Common myeloid progenitor, CD34-positive (primary cell): ENCODE data around the gene THG1L.
A peak's percentile ranks its signal among the peaks of the same experiment; 100 is the strongest.
"Not testable (repeated sequence)": the region's sequence is repeated elsewhere in the genome, so short reads cannot be mapped to it uniquely, and the experiment has no call there.

Source experiments
- CTCF ChIA-PET: fragments of 350-600 bp; sonication (Branson Sonifier 250); formaldehyde crosslinking; loops from one replicate; lab custom pipeline; 2021; ENCODE audit warnings: antibody characterized with exemption; lab: Charles Lee
- POLR2A ChIA-PET: fragments of 350-600 bp; sonication (Branson Sonifier 250); formaldehyde crosslinking; loops from one replicate; lab custom pipeline; 2021; ENCODE audit warnings: antibody characterized with exemption; lab: Charles Lee
- DNase-seq, 3 donors: peaks; one replicate each; pipeline versions ENCODE4 v3.0.0 to v3.0.0-alpha.2; 2013
- H3K27ac ChIP-seq, 2 experiments: 1 replicate in 1 of 2; 2 replicates in 1 of 2; pipeline ENCODE4 v1.7.0; 2013; ENCODE audit warnings: inconsistent platforms in 2 of 2, low read length in 2 of 2, mild to moderate bottlenecking in 2 of 2, low read depth in 1 of 2, moderate library complexity in 1 of 2; ENCODE audit not compliant: severe bottlenecking in 2 of 2, insufficient read depth in 1 of 2, poor library complexity in 1 of 2
- H3K27me3 ChIP-seq, 5 experiments: replicated peaks in 2 of 5; 1 replicate in 3 of 5; 2 replicates in 2 of 5; pipeline versions ENCODE4 v1.6.1 to v1.7.0; 2013; ENCODE audit warnings: low read length in 4 of 5, mild to moderate bottlenecking in 2 of 5, moderate library complexity in 2 of 5, inconsistent platforms in 1 of 5; ENCODE audit not compliant: insufficient read depth in 5 of 5, control insufficient read depth in 4 of 5
- H3K36me3 ChIP-seq, 4 experiments: 1 replicate in 2 of 4; 2 replicates in 2 of 4; pipeline versions ENCODE4 v1.6.1 to v1.7.0; 2013; ENCODE audit warnings: low read length in 3 of 4, control low read depth in 1 of 4, mild to moderate bottlenecking in 1 of 4; ENCODE audit not compliant: control insufficient read depth in 4 of 4, insufficient read depth in 4 of 4
- H3K4me1 ChIP-seq, 4 experiments: 1 replicate in 3 of 4; 2 replicates in 1 of 4; pipeline versions ENCODE4 v1.6.1 to v1.7.1; 2013; ENCODE audit warnings: low read length in 3 of 4, mild to moderate bottlenecking in 3 of 4, control low read depth in 1 of 4, inconsistent platforms in 1 of 4, moderate library complexity in 1 of 4; ENCODE audit not compliant: control insufficient read depth in 4 of 4, insufficient read depth in 4 of 4; ENCODE audit errors: control extremely low read depth in 1 of 4
- H3K4me3 ChIP-seq, 7 experiments: 1 replicate in 4 of 7; 2 replicates in 3 of 7; pipeline versions ENCODE4 v1.5.1 to v1.7.0; 2013; ENCODE audit warnings: mild to moderate bottlenecking in 7 of 7, low read length in 6 of 7, moderate library complexity in 6 of 7, inconsistent platforms in 2 of 7, low read depth in 2 of 7, control low read depth in 1 of 7; ENCODE audit not compliant: insufficient read depth in 4 of 7, control insufficient read depth in 1 of 7; ENCODE audit errors: extremely low read depth in 1 of 7
- H3K9me3 ChIP-seq, 5 experiments: 1 replicate in 4 of 5; 2 replicates in 1 of 5; pipeline versions ENCODE4 v1.6.1 to v1.7.1; 2013; ENCODE audit warnings: low read length in 4 of 5, mild to moderate bottlenecking in 2 of 5, inconsistent platforms in 1 of 5, low read depth in 1 of 5, moderate library complexity in 1 of 5; ENCODE audit not compliant: control insufficient read depth in 4 of 5, insufficient read depth in 2 of 5; ENCODE audit errors: control extremely low read depth in 1 of 5
- WGBS: methylation state at CpG from one replicate; pipeline ENCODE4 v1.1.5; 2013; ENCODE audit not compliant: insufficient coverage; 5-methylcytosine and 5-hydroxymethylcytosine counted together

THG1L gene

DNA sequence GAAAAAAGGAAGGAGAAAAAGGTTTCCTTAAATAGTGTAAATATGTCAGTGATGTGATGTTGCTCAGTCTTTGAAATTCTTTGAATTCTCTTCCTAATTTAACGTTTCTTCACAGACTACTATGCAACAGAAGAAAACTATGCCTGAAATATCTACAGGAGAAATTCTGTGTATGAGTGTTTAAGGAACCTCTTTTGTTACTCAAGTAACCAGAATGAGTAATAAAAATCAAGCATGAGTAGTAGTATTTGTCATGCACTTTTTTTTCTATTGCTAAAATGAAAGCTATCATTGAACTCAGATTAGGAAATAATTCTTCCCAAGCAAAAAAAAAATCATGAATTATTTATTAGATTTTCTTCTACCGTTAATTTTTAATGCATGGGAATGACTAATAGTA lies 20.3 kb upstream of the THG1L start:
- H3K9me3 ChIP-seq = no peaks in the 10 kb centered on the region
- ChIA-PET CTCF (interaction anchor here (1.0 kb wide), 1 partner anchor 20 kb away, joined by 3 read pairs; the partner anchor contains the start of gene THG1L), POLR2A (no interaction called here)
- H3K4me3 ChIP-seq = no peak overlapping the region
- WGBS = no CpG with 5 or more reads among the region's 2 CpGs
- no peaks in the 10 kb centered on the region for H3K4me1 ChIP-seq
- H3K36me3 ChIP-seq = no peaks in the 10 kb centered on the region
- H3K27me3 ChIP-seq = no peaks in the 10 kb centered on the region
- H3K27ac ChIP-seq = no peak overlapping the region
- no peak for DNase-seq

DNA sequence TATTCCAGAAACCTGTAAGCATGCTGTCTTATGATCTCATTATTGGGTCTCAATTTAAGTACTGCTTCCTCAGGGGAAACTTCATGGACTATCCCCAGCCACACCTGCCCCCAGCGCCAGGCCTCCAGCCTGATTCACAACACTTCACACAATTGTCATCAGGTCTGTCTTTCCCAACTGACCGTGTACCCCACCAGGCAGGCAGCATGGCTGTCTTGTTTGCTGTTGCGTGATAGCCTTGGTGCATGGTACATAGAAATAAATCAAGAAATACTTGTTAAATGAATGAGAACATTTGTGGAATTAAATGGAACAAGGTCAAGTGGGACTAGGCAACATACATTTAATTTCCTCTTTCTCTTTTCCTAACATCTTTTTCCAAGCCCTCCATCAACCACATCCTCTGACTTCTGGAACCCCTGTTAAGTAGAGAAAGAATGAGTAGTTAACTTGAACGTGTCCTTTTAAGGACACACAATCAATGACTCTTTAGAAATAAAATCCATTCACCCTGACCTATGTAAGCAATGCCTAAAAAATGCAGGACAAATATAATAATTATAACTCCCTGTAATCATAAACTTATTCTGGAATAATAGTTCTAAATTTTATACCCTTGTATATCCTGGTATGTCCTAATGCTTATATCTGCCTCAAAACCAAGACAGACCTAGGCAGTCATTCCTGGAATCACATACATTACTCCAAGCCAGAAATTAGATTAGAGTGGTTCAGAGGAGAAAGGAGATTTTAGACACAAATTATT lies 17.2 kb upstream of the THG1L start:
- H3K4me3 ChIP-seq = no peak overlapping the region
- H3K27ac ChIP-seq = no peak overlapping the region
- no peaks in the 10 kb centered on the region for H3K9me3 ChIP-seq
- no peaks in the 10 kb centered on the region for H3K36me3 ChIP-seq
- DNase-seq = no peak
- peaks cover 0 to 9% (median 8%) of the 10 kb centered on the region in 4 experiments for H3K4me1 ChIP-seq
- CTCF ChIA-PET = no interaction called here
- no peaks in the 10 kb centered on the region for H3K27me3 ChIP-seq
- WGBS = 94% methylated on average over 3 of the region's 4 CpGs
- POLR2A ChIA-PET = no interaction called here

DNA sequence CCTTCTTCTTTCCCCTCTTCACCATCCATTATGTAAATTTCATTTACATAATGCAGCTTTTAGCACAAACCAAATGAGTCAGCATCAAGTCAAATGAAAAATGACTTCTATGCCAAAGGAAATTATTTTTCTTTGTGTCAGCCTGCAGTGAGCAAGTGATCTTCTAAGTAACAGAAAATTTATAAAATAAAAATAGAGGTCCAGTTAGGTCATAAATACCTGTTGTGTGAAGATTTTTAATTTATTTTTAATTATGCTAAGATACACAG lies 16.7 kb upstream of the THG1L start:
- ChIA-PET CTCF (no interaction called here), POLR2A (no interaction called here)
- H3K9me3 ChIP-seq = no peaks in the 10 kb centered on the region

DNA sequence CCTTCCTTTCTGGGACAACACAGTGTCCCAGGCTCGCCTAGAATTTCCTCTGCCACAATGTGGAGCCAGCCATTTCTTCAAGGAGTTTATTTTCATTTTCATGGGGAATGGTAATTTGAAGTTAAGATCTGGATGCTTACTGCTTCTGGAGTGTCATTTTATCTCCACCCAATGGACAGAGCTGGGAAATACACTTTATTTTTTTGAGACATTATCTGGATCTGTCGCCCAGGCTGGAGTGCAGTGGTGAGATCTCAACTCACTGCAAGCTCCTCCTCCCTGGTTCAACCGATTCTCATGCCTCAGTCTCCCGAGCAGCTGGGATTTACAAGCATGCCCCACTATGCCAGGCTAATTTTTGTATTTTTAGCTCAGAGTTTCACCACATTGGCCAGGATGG lies 12.7 kb upstream of the THG1L start:
- Histone ChIP-seq H3K4me1 (peaks cover 0 to 9% (median 8%) of the 10 kb centered on the region in 4 experiments), H3K9me3 (no peaks in the 10 kb centered on the region), H3K36me3 (no peaks in the 10 kb centered on the region), H3K4me3 (no peak overlapping the region), H3K27ac (no peak overlapping the region), H3K27me3 (no peaks in the 10 kb centered on the region)
- WGBS = 0% methylated on average over 3 of the region's 4 CpGs
- peak; percentile 46 to 64 (median 61) for DNase-seq
- ChIA-PET POLR2A (interaction anchor here (1.0 kb wide), 1 partner anchor 29 kb away, joined by 3 read pairs; no protein-coding TSS in a partner anchor), CTCF (interaction anchor here (0.9 to 5.9 kb wide), 16 partner anchors 9 to 394 kb away, joined by 3 to 27 read pairs (median 4); partner anchors contain the start of genes LSM11 and THG1L)

More for the DNA sequence above, 16.7 kb upstream of the THG1L start:
- Histone ChIP-seq H3K36me3 (no peaks in the 10 kb centered on the region), H3K27ac (no peak overlapping the region), H3K4me1 (peaks cover 0 to 9% (median 8%) of the 10 kb centered on the region in 4 experiments), H3K27me3 (no peaks in the 10 kb centered on the region), H3K4me3 (no peak overlapping the region)
- no peak for DNase-seq

DNA sequence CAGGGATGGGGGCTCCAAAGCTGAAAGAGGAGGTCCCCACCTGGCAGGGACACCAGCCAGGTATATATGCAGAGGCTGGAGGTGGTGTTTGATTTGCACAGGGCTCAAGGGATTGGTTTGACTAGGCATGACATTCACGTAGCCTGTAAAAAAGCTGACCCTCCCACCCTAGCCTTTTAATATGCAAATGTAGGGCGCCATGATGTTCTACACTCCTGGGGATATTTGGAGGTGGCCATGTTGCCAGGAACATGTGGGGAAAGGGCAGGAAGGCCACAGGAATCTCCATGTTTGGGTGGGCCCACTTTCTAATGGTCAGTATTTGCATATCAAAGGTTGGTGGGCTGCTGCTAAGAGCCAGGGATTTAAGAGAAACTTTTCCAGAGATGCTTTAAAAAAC lies 12.0 kb upstream of the THG1L start:
- no peaks in the 10 kb centered on the region for H3K36me3 ChIP-seq
- H3K9me3 ChIP-seq = no peaks in the 10 kb centered on the region
- H3K4me1 ChIP-seq = peaks cover 0 to 9% (median 8%) of the 10 kb centered on the region in 4 experiments
- WGBS = 100% methylated on average over 1 of the region's 2 CpGs
- no peak for DNase-seq
- no peak overlapping the region for H3K4me3 ChIP-seq
- no peak overlapping the region for H3K27ac ChIP-seq
- no peaks in the 10 kb centered on the region for H3K27me3 ChIP-seq
- ChIA-PET CTCF (interaction anchor here (0.9 to 5.9 kb wide), 13 partner anchors 9 to 395 kb away, joined by 3 to 27 read pairs (median 4); partner anchors contain the start of genes LSM11 and THG1L), POLR2A (no interaction called here)

DNA sequence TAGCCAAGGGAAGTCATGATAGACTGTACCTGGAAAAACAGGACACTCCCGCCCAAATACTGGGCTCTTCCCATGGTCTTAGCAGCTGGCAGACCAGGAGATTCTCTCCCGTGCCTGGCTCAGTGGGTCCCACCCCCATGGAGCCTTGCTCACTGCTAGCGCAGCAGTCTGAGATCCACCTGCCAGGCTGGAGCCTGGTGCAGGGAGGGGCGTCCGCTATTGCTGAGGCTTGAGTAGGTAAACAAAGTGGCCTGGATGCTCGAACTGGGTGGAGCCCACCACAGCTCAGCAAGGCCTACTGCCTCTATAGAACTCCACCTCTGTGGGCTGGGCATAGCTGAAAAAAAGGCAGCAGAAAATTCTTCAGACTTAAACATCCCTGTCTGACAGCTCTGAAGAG lies 10.1 kb upstream of the THG1L start:
- ChIA-PET POLR2A (no interaction called here), CTCF (interaction anchor here (1.3 to 5.9 kb wide), 2 partner anchors 20 to 53 kb away, joined by 3 to 27 read pairs; no protein-coding TSS in a partner anchor)
- 96% methylated on average over 6 of the region's 6 CpGs for WGBS

DNA sequence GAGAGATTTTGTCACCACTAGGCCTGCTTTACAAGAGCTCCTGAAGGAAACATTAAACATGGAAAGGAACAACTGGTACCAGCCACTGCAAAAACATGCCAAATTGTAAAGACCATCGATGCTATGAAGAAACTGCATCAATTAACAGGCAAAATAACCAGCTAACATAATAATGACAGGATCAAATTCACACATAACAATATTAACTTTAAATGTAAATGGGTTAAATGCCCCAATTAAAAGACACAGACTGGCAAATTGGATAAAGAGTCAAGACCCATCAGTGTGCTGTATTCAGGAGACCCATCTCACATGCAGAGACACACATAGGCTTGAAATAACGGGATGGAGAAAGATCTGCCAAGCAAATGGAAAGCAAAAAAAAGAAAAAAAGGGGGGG lies 8.3 kb upstream of the THG1L start:
- CTCF ChIA-PET = interaction anchor here (0.9 kb wide), 1 partner anchor 20 kb away, joined by 3 read pairs; no protein-coding TSS in a partner anchor
- 80% methylated on average over 1 of the region's 2 CpGs for WGBS
- H3K36me3 ChIP-seq, H3K27ac ChIP-seq, DNase-seq, H3K27me3 ChIP-seq, H3K4me1 ChIP-seq, H3K4me3 ChIP-seq, POLR2A ChIA-PET, H3K9me3 ChIP-seq: not testable (repeated sequence)

More for the DNA sequence above, 10.1 kb upstream of the THG1L start:
- no peak overlapping the region for H3K27ac ChIP-seq
- H3K36me3 ChIP-seq = no peaks in the 10 kb centered on the region
- H3K4me3 ChIP-seq = no peak overlapping the region
- no peaks in the 10 kb centered on the region for H3K9me3 ChIP-seq
- DNase-seq = no peak
- H3K4me1 ChIP-seq = peaks cover 0 to 9% (median 8%) of the 10 kb centered on the region in 4 experiments
- no peaks in the 10 kb centered on the region for H3K27me3 ChIP-seq
